LNCaP clone FGC (cell line): Measurements from ENCODE around the gene KCNF1.

Experiments
- DNase-seq: peaks from one replicate; pipeline ENCODE4 v3.0.0-alpha.2; 2011; ENCODE audit warnings: low read depth
- H3K4me3 ChIP-seq: 2 replicates; pipeline ENCODE4 v1.5.1; 2011; ENCODE audit warnings: mild to moderate bottlenecking, low read depth, low read length, control low read depth
- CTCF ChIP-seq: IDR thresholded peaks from 2 replicates; pipeline ENCODE4 v1.5.1; 2012; ENCODE audit warnings: mild to moderate bottlenecking; ENCODE audit not compliant: control insufficient read depth, insufficient read depth; ENCODE audit errors: extremely low read depth

Gene KCNF1

GRCh38 chr2:10875126-10875525 lies 36.6 kb upstream of the KCNF1 start:
- H3K4me3 ChIP-seq = no peak overlapping the region
- no peak for DNase-seq
- no peak for TF ChIP-seq CTCF

- TF ChIP-seq CTCF = no peak
- DNase-seq = no peak
- no peak overlapping the region for H3K4me3 ChIP-seq
Measured at GRCh38 chr2:10876394-10876793, 35.3 kb upstream of the KCNF1 start.

GRCh38 chr2:10876963-10877362 lies 34.8 kb upstream of the KCNF1 start:
- H3K4me3 ChIP-seq = no peak overlapping the region
- no peak for DNase-seq
- no peak for TF ChIP-seq CTCF

- no peak for TF ChIP-seq CTCF
Measured at GRCh38 chr2:10877651-10878111, 34.1 kb upstream of the KCNF1 start.

GRCh38 chr2:10878268-10878915 lies 33.3 kb upstream of the KCNF1 start:
- no peak for TF ChIP-seq CTCF
- no peak overlapping the region for H3K4me3 ChIP-seq
- no peak for DNase-seq

More at GRCh38 chr2:10877651-10878111, 34.1 kb upstream of the KCNF1 start:
- DNase-seq = no peak
- no peak overlapping the region for H3K4me3 ChIP-seq

- no peak overlapping the region for H3K4me3 ChIP-seq
- DNase-seq = no peak
- TF ChIP-seq CTCF = no peak
Measured at GRCh38 chr2:10879159-10879558, 32.6 kb upstream of the KCNF1 start.
